NB4 (cell line): ENCODE results near the gene NFIA.

Experiments
- DNase-seq: peaks from one replicate; pipeline ENCODE4 v3.0.0; 2010; ENCODE audit warnings: low read depth
- H3K4me3 ChIP-seq: one replicate; pipeline ENCODE4 v1.5.1; 2011; ENCODE audit warnings: mild to moderate bottlenecking, low read depth, low read length, moderate library complexity
- MAX ChIP-seq: IDR thresholded peaks from 2 replicates; pipeline ENCODE4 v1.6.1; 2011; ENCODE audit warnings: low read depth, low read length
- MYC ChIP-seq: IDR thresholded peaks from 2 replicates; pipeline ENCODE4 v1.6.1; 2011; ENCODE audit warnings: low read depth, low read length
- POLR2A ChIP-seq: IDR thresholded peaks from 2 replicates; pipeline ENCODE4 v1.6.1; 2011; ENCODE audit warnings: mild to moderate bottlenecking; ENCODE audit not compliant: insufficient read length; ENCODE audit errors: extremely low read depth
- TF ChIP-seq, protein P1 (sequence below): IDR thresholded peaks from one replicate; pipeline ENCODE4 v1.5.1; 2012; ENCODE audit warnings: low read depth, low read length

Gene NFIA

DNA sequence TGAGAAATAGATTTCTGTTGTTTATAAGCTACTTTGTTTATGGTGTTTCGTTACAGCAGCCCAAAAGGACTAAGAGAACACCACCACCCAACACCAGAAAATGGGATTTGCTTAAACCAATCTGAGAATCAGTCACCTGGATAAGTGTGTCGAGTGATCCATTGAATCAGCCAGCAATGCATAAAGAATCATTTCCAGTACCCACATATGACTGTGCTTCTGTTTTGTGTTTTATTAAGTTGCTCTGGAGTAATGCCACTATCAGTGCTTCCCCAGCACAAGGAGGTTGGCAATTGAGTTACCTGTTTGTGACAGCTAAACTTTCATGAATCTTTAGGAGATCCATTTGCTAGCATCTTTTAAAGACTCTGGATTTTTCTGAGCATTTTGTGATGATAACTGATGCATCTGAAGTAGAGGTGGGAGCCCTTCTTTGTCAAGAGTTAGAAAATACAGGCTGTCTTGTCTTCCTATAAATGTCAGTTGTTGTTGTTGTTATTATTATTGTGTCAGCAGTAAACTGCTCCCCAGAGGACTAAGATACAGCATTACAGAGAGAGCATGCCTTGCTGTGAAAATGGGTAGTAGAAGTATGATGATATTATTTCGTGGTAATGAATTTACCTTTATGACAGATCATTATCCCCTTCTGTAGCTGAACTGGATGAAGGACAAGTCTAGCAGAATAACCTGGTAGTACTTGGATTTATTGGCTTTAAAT lies 225.2 kb downstream of the NFIA start:
- H3K4me3 ChIP-seq, result no peak overlapping the region
- DNase-seq, result no peak
- TF ChIP-seq POLR2A (no peak), MAX (no peak), MYC (no peak)
- TF ChIP-seq, protein P1, sequence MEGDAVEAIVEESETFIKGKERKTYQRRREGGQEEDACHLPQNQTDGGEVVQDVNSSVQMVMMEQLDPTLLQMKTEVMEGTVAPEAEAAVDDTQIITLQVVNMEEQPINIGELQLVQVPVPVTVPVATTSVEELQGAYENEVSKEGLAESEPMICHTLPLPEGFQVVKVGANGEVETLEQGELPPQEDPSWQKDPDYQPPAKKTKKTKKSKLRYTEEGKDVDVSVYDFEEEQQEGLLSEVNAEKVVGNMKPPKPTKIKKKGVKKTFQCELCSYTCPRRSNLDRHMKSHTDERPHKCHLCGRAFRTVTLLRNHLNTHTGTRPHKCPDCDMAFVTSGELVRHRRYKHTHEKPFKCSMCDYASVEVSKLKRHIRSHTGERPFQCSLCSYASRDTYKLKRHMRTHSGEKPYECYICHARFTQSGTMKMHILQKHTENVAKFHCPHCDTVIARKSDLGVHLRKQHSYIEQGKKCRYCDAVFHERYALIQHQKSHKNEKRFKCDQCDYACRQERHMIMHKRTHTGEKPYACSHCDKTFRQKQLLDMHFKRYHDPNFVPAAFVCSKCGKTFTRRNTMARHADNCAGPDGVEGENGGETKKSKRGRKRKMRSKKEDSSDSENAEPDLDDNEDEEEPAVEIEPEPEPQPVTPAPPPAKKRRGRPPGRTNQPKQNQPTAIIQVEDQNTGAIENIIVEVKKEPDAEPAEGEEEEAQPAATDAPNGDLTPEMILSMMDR, result no peak

DNA sequence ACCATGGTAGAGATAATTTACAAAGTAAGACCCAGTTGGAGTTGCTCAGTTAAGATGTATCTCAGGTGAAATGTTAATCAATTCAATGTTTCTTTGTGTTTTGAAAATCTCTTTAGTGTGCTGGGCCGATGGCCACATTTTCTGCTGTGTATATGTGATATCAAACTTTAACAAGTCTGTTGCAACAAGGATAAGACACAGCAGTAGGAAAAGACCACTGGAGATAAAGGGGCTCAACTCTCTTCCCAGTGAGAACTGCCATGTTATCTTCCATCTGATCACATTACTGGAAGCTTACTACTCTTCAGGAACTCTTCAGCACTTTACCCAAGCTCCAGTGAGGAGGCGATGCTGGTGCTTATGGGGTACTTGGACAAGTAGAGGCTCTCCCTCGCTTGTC lies 227.7 kb downstream of the NFIA start:
- no peak overlapping the region for H3K4me3 ChIP-seq
- no peak for DNase-seq
- no peak for TF ChIP-seq POLR2A
- TF ChIP-seq, protein P1, result no peak

DNA sequence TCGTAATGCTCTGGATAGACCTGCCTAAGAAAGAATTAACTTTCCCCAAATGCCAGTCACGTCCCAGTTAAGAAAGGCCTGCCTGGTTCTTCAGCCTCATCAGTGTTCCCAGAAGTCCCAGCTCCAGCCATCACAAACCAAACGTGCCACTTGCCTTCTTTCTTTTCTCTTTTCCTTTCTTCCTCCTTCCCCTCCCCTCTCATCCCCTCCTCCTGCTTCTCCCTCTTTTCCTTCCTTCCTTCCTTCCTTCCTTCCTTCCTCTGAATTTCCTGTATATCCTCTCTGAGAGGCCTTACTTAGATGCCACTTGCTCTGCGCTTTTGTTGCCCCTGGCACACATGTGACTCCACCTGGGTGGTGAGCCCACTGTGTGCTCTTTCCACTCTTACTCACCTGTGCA lies 228.2 kb downstream of the NFIA start:
- TF ChIP-seq, protein P1, result no peak
- no peak for TF ChIP-seq POLR2A
- TF ChIP-seq MAX, result no peak
- no peak for TF ChIP-seq MYC
- no peak overlapping the region for H3K4me3 ChIP-seq
- no peak for DNase-seq

DNA sequence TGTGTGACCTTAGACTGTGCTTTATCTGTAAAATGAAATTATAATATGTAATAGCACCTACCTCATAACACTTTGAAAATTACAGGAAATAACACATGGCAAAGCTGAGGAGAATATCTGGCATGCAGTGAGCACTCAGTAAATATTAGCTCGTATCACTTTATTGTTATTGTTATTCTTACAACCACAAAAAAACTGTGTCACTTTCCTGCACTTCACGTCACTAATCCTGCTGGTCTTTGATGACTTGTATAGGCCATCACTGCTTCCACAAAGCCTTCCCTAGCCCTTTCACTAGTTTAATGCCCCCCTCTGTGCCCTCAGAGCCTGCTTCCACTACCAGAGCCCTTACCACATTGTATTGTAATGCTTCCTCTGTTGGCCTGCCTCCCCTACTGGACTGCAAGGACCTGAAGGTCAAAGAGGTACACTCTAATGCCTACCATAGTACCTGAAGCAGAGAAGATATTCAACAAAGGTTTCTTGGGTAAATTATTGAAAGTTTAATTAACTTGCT lies 231.6 kb downstream of the NFIA start:
- no peak overlapping the region for H3K4me3 ChIP-seq
- TF ChIP-seq, protein P1, result no peak
- TF ChIP-seq POLR2A, result no peak
- TF ChIP-seq MAX, result no peak
- no peak for TF ChIP-seq MYC
- DNase-seq, result no peak

GRCh38 chr1:61315011-61315410 lies 232.7 kb downstream of the NFIA start:
- DNase-seq, result no peak
- H3K4me3 ChIP-seq, result no peak overlapping the region
- no peak for TF ChIP-seq MYC
- TF ChIP-seq, protein P1, result no peak
- no peak for TF ChIP-seq MAX
- no peak for TF ChIP-seq POLR2A

DNA sequence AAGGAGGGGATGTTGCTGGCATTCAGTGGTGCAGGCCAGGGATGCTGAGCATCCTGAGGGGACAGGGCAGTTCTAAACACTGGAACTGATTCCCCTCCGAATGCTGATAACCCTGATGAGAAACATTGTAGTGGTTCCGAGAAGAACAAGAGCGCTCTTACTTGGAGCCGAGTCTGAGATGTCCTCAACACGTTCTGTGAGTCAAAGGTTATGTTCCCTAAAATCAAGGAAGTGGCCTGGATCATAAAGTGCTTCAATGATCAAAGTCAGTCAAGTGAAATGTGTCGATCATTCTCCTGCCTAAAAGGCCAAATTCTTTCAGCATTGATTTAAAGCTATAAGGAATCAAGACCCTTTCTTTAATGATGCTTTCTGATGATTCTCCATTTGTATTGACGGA lies 234.1 kb downstream of the NFIA start:
- no peak for DNase-seq
- H3K4me3 ChIP-seq, result no peak overlapping the region
- no peak for TF ChIP-seq POLR2A
- TF ChIP-seq, protein P1, result no peak
